ENCODE results near the gene DBN1. TPM values are rescaled to one million over a fixed set of nuclear protein-coding genes. Genes with fewer than 3 reads are reported as not detected.

DBN1 gene
- total RNA-seq, 1 donor from 2014 or later = 34.6 TPM

- intact Hi-C loops (cut with DNase I) = loop anchor here (10.0 kb wide), 1 partner anchor 48 kb away; the partner anchor contains the start of genes F12 and PFN3
- H3K36me3 ChIP-seq = no peaks in the 10 kb centered on the region
- H3K27me3 ChIP-seq = peaks cover 9% of the 10 kb centered on the region
- no peak overlapping the region for H3K27ac ChIP-seq
- no peak overlapping the region for H3K4me3 ChIP-seq
- H3K9me3 ChIP-seq = no peaks in the 10 kb centered on the region
- no peak for DNase-seq
- ATAC-seq = no peak
- TF ChIP-seq CTCF (IDR thresholded peaks at IDR 0.05) = no peak
- peaks cover 26% of the 10 kb centered on the region for H3K4me1 ChIP-seq
Measured at GRCh38 chr5:177452688-177453638, 20.5 kb downstream of the DBN1 start.

- intact Hi-C loops (cut with DNase I) = loop anchor here (10.0 kb wide), 1 partner anchor 46 kb away; the partner anchor contains the start of genes F12 and PFN3
- H3K4me1 ChIP-seq = peaks cover 34% of the 10 kb centered on the region
- no peak overlapping the region for H3K4me3 ChIP-seq
- no peak overlapping the region for H3K27ac ChIP-seq
- no peaks in the 10 kb centered on the region for H3K36me3 ChIP-seq
- DNase-seq (no peak), ATAC-seq (no peak)
- H3K9me3 ChIP-seq = no peaks in the 10 kb centered on the region
- peaks cover 13% of the 10 kb centered on the region for H3K27me3 ChIP-seq
- TF ChIP-seq CTCF (IDR thresholded peaks at IDR 0.05) = no peak
Measured at GRCh38 chr5:177450667-177451424, 22.6 kb downstream of the DBN1 start.

- H3K9me3 ChIP-seq = no peaks in the 10 kb centered on the region
- peaks cover 29% of the 10 kb centered on the region for H3K4me1 ChIP-seq
- no peaks in the 10 kb centered on the region for H3K36me3 ChIP-seq
- intact Hi-C loops (cut with DNase I) = loop anchor here (10.0 kb wide), 1 partner anchor 45 kb away; the partner anchor contains the start of genes F12 and PFN3
- peaks cover 13% of the 10 kb centered on the region for H3K27me3 ChIP-seq
- DNase-seq (no peak), ATAC-seq (no peak)
- H3K27ac ChIP-seq = no peak overlapping the region
- no peak for TF ChIP-seq CTCF (IDR thresholded peaks at IDR 0.05)
- no peak overlapping the region for H3K4me3 ChIP-seq
Measured at GRCh38 chr5:177449140-177450061, 24.0 kb downstream of the DBN1 start.

GRCh38 chr5:177448244-177448950 lies 25.0 kb downstream of the DBN1 start:
- no peak for TF ChIP-seq CTCF (IDR thresholded peaks at IDR 0.05)
- peaks cover 22% of the 10 kb centered on the region for H3K4me1 ChIP-seq
- H3K36me3 ChIP-seq = no peaks in the 10 kb centered on the region
- no peak for DNase-seq
- no peaks in the 10 kb centered on the region for H3K9me3 ChIP-seq
- H3K27ac ChIP-seq = no peak overlapping the region
- ATAC-seq = no peak
- H3K4me3 ChIP-seq = no peak overlapping the region
- H3K27me3 ChIP-seq = peaks cover 13% of the 10 kb centered on the region
- intact Hi-C loops (cut with DNase I) = no loop called here

All from upper lobe of right lung (tissue), 1 donor.